GM19193 (cell line): ENCODE measurements around the gene PRKCH.

Source experiments
- POLR2A ChIP-seq: IDR thresholded peaks from 4 replicates; pipeline ENCODE4 v1.6.1; 2011; ENCODE audit not compliant: insufficient read depth, insufficient read length; ENCODE audit errors: extremely low read depth

Gene PRKCH

GRCh38 chr14:61575551-61576150 lies 254.3 kb downstream of the PRKCH start:
- TF ChIP-seq POLR2A = no peak

GRCh38 chr14:61577506-61577931 lies 256.1 kb downstream of the PRKCH start:
- TF ChIP-seq POLR2A = no peak

- TF ChIP-seq POLR2A = no peak
Measured at GRCh38 chr14:61578745-61579144, 257.4 kb downstream of the PRKCH start.

GRCh38 chr14:61581340-61581739 lies 260.0 kb downstream of the PRKCH start:
- no peak for TF ChIP-seq POLR2A

- no peak for TF ChIP-seq POLR2A
Measured at GRCh38 chr14:61581955-61582615, 260.7 kb downstream of the PRKCH start.

GRCh38 chr14:61582815-61583214 lies 261.4 kb downstream of the PRKCH start:
- no peak for TF ChIP-seq POLR2A

GRCh38 chr14:61584331-61584741 lies 263.0 kb downstream of the PRKCH start:
- no peak for TF ChIP-seq POLR2A

- no peak for TF ChIP-seq POLR2A
Measured at GRCh38 chr14:61585598-61586543, 264.5 kb downstream of the PRKCH start.

- no peak for TF ChIP-seq POLR2A
Measured at GRCh38 chr14:61586544-61587055, 265.2 kb downstream of the PRKCH start.

- no peak for TF ChIP-seq POLR2A
Measured at GRCh38 chr14:61587081-61587713, 265.8 kb downstream of the PRKCH start.

- TF ChIP-seq POLR2A = no peak
Measured at GRCh38 chr14:61588419-61588901, 267.1 kb downstream of the PRKCH start.

- TF ChIP-seq POLR2A = no peak
Measured at GRCh38 chr14:61589691-61590581, 268.6 kb downstream of the PRKCH start.

- TF ChIP-seq POLR2A = no peak
Measured at GRCh38 chr14:61591862-61592261, 270.5 kb downstream of the PRKCH start.

GRCh38 chr14:61593330-61593729 lies 272.0 kb downstream of the PRKCH start:
- no peak for TF ChIP-seq POLR2A

GRCh38 chr14:61596990-61597389 lies 275.6 kb downstream of the PRKCH start:
- TF ChIP-seq POLR2A = no peak
